ENCODE results near the gene CKM.

DNA sequence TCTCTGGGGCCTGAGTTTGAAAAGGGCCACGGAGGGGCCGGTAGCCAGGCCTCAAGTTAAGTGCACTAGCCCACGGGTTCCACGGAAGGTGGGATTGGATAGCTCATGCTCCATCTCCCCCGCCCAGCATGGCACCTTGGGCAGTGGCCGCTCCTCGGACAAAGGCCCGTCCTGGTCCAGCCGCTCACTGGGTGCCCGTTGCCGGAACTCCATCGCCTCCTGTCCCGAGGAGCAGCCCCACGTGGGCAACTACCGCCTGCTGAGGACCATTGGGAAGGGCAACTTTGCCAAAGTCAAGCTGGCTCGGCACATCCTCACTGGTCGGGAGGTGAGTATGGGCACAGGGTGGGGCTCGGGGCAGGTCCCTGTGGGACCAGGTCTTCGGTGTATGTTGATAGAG, 63.8 kb downstream of the CKM start:
- no peak for TF ChIP-seq MAZ (IDR thresholded peaks at IDR 0.05; ENCODE audit: borderline replicate concordance, low read depth, low read length)
- no peak for TF ChIP-seq CBX2 (IDR thresholded peaks at IDR 0.05; ENCODE audit: borderline replicate concordance, low read depth)
- TF ChIP-seq RCOR1 (IDR thresholded peaks at IDR 0.05; ENCODE audit: low read depth, low read length): no peak
- TF ChIP-seq, protein P1, sequence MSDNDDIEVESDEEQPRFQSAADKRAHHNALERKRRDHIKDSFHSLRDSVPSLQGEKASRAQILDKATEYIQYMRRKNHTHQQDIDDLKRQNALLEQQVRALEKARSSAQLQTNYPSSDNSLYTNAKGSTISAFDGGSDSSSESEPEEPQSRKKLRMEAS (IDR thresholded peaks at IDR 0.05): no peak
- no peak for TF ChIP-seq ZFP36 (IDR thresholded peaks at IDR 0.05; ENCODE audit: borderline replicate concordance, partially characterized antibody)
